Measurements from ENCODE around the gene MTURN.

Gene MTURN

GRCh38 chr7:30144657-30145306 is 10.0 kb downstream of the MTURN start:
- Histone ChIP-seq H3K4me1 (peaks cover 0 to 76% (median 38%) of the 10 kb centered on the region in 4 donors), H3K27ac (no peak overlapping the region)

GRCh38 chr7:30145426-30145970 is 10.7 kb downstream of the MTURN start:
- H3K4me1 ChIP-seq, result peaks cover 0 to 69% (median 37%) of the 10 kb centered on the region in 4 donors
- no peak for TF ChIP-seq CTCF (IDR thresholded peaks at IDR 0.05)
- no peak overlapping the region for H3K4me3 ChIP-seq

More at GRCh38 chr7:30144657-30145306, 10.0 kb downstream of the MTURN start:
- Histone ChIP-seq H3K4me3 (no peak overlapping the region), H3K27me3 (no peaks in the 10 kb centered on the region), H3K9me3 (no peaks in the 10 kb centered on the region), H3K36me3 (peaks cover 0 to 9% (median 0%) of the 10 kb centered on the region in 3 donors)
- no peak for TF ChIP-seq CTCF (IDR thresholded peaks at IDR 0.05)
- intact Hi-C loops (cut with DNase I; ENCODE audit: low total_unique reads), result no loop called here
- no peak for DNase-seq

GRCh38 chr7:30146127-30146612 is 11.4 kb downstream of the MTURN start:
- H3K36me3 ChIP-seq, result peaks cover 8 to 19% (median 13%) of the 10 kb centered on the region in 3 donors
- TF ChIP-seq CTCF (IDR thresholded peaks at IDR 0.05), result no peak
- no peak overlapping the region for H3K4me3 ChIP-seq
- no peak overlapping the region for H3K27ac ChIP-seq
- H3K27me3 ChIP-seq, result no peaks in the 10 kb centered on the region
- intact Hi-C loops (cut with DNase I; ENCODE audit: low total_unique reads), result no loop called here
- DNase-seq, result no peak
- H3K9me3 ChIP-seq, result no peaks in the 10 kb centered on the region
- H3K4me1 ChIP-seq, result peaks cover 0 to 62% (median 37%) of the 10 kb centered on the region in 4 donors

More at GRCh38 chr7:30145426-30145970, 10.7 kb downstream of the MTURN start:
- H3K27me3 ChIP-seq, result no peaks in the 10 kb centered on the region
- intact Hi-C loops (cut with DNase I; ENCODE audit: low total_unique reads), result no loop called here
- H3K36me3 ChIP-seq, result peaks cover under 1 to 13% (median 7%) of the 10 kb centered on the region in 3 donors
- no peaks in the 10 kb centered on the region for H3K9me3 ChIP-seq
- DNase-seq, result no peak
- no peak overlapping the region for H3K27ac ChIP-seq

- Histone ChIP-seq H3K27me3 (no peaks in the 10 kb centered on the region), H3K27ac (no peak overlapping the region), H3K36me3 (peaks cover 14 to 26% (median 22%) of the 10 kb centered on the region in 3 donors), H3K4me1 (peaks cover 0 to 52% (median 27%) of the 10 kb centered on the region in 4 donors), H3K4me3 (no peak overlapping the region), H3K9me3 (no peaks in the 10 kb centered on the region)
- DNase-seq, result no peak
- intact Hi-C loops (cut with DNase I; ENCODE audit: low total_unique reads), result no loop called here
- no peak for TF ChIP-seq CTCF (IDR thresholded peaks at IDR 0.05)
These were observed 12.4 kb downstream of the MTURN start for GRCh38 chr7:30147223-30147622.

GRCh38 chr7:30147785-30148184 is 13.0 kb downstream of the MTURN start:
- no peak overlapping the region for H3K4me3 ChIP-seq
- H3K27ac ChIP-seq, result no peak overlapping the region
- intact Hi-C loops (cut with DNase I; ENCODE audit: low total_unique reads), result no loop called here
- peaks cover 14 to 32% (median 28%) of the 10 kb centered on the region in 3 donors for H3K36me3 ChIP-seq
- H3K9me3 ChIP-seq, result no peaks in the 10 kb centered on the region
- TF ChIP-seq CTCF (IDR thresholded peaks at IDR 0.05), result no peak
- H3K27me3 ChIP-seq, result no peaks in the 10 kb centered on the region
- H3K4me1 ChIP-seq, result peaks cover 0 to 46% (median 23%) of the 10 kb centered on the region in 4 donors
- DNase-seq, result no peak
